ENCODE data around the gene ZNF597.

Gene ZNF597

DNA sequence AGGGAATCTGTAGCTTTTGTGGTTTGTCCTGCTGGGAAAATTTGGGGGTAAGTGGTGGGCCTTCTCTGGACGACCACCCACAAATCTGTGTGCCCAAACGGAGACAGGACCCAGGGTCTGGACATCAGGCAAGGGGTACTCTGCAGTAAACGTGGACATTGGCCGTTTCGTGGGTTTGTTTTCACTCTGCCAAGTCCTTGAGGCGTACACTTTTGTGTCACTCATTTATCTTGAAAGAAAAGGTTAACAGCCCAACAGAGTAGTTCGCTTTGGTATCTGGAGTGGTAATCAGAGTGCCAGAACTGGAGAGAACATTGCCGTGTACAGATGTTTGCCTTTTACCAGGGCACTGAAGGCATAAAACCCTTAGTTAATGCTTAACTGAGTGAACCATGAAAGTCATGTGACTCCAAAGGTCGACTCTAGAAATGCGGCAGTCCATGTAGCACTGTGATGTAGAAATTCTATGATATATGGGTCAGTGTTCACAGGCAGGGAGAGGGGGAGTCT is 15.6 kb upstream of the ZNF597 start:
- Histone ChIP-seq H3K36me3 (ENCODE audit: control insufficient read depth in 1 of 2, insufficient read depth in 2 of 2, low read length in 2 of 2) (no peaks in the 10 kb centered on the region), H4K12ac (ENCODE audit: low read depth, low read length) (peak overlapping the region; percentile 98), H2AFZ (ENCODE audit: insufficient read depth, low read length, poor library complexity) (peak overlapping the region; percentile 98), H3K14ac (ENCODE audit: low read length) (peak overlapping the region; percentile 100), H2AK5ac (ENCODE audit: low read length) (peak overlapping the region; percentile 1), H3K4ac (ENCODE audit: low read depth, low read length) (peak overlapping the region; percentile 99), H3K79me1 (ENCODE audit: low read length) (peaks cover 13% of the 10 kb centered on the region), H3K27ac (ENCODE audit: low read depth, low read length) (peak overlapping the region; percentile 95), H3K18ac (ENCODE audit: low read length) (peak overlapping the region; percentile 99), H2BK5ac (ENCODE audit: low read depth, low read length, poor library complexity) (peak overlapping the region; percentile 88), H2BK12ac (ENCODE audit: low read length) (no peak overlapping the region), H3K4me3 (ENCODE audit: low read depth, low read length) (peak overlapping the region; percentile 94), H3K79me2 (ENCODE audit: control insufficient read depth, insufficient read depth, low read length, poor library complexity) (peaks cover 34% of the 10 kb centered on the region), H3K4me1 (ENCODE audit: control insufficient read depth in 1 of 2, insufficient read depth in 2 of 2, low read length in 2 of 2) (peaks cover 15 to 16% of the 10 kb centered on the region in 2 experiments), H3K9ac (ENCODE audit: low read length) (peak overlapping the region; percentile 95), H3K23ac (ENCODE audit: low read length) (peak overlapping the region; percentile 22), H2BK120ac (ENCODE audit: insufficient read depth, low read length, poor library complexity) (peak overlapping the region; percentile 34), H3K27me3 (ENCODE audit: insufficient read depth, low read length) (no peaks in the 10 kb centered on the region), H4K91ac (ENCODE audit: low read depth, low read length) (peak overlapping the region; percentile 99), H4K8ac (ENCODE audit: low read depth, low read length) (peak overlapping the region; percentile 98), H3K4me2 (ENCODE audit: low read length) (peak overlapping the region; percentile 84), H3K9me3 (ENCODE audit: insufficient read depth, low read depth, low read length) (no peaks in the 10 kb centered on the region)
- no CpG with 5 or more reads among the region's 10 CpGs for WGBS (ENCODE audit: extremely low coverage, insufficient coverage, insufficient read length)
- DNase-seq, result peak; percentile 22 to 66

GRCh38 chr16:3458278-3458851 is 15.1 kb upstream of the ZNF597 start:
- Histone ChIP-seq H3K14ac (ENCODE audit: low read length) (peak overlapping the region; percentile 100), H3K4me1 (ENCODE audit: control insufficient read depth in 1 of 2, insufficient read depth in 2 of 2, low read length in 2 of 2) (peaks cover 17% of the 10 kb centered on the region in 2 experiments), H3K36me3 (ENCODE audit: control insufficient read depth in 1 of 2, insufficient read depth in 2 of 2, low read length in 2 of 2) (no peaks in the 10 kb centered on the region), H3K4me3 (ENCODE audit: low read depth, low read length) (peak overlapping the region; percentile 94), H3K79me1 (ENCODE audit: low read length) (peaks cover 13% of the 10 kb centered on the region), H3K4ac (ENCODE audit: low read depth, low read length) (peak overlapping the region; percentile 99), H3K9me3 (ENCODE audit: insufficient read depth, low read depth, low read length) (no peaks in the 10 kb centered on the region), H2BK120ac (ENCODE audit: insufficient read depth, low read length, poor library complexity) (peak overlapping the region; percentile 87), H3K79me2 (ENCODE audit: control insufficient read depth, insufficient read depth, low read length, poor library complexity) (peaks cover 34% of the 10 kb centered on the region), H4K8ac (ENCODE audit: low read depth, low read length) (peak overlapping the region; percentile 98), H3K18ac (ENCODE audit: low read length) (peak overlapping the region; percentile 99), H3K4me2 (ENCODE audit: low read length) (peak overlapping the region; percentile 84), H2BK12ac (ENCODE audit: low read length) (peak overlapping the region; percentile 22), H4K91ac (ENCODE audit: low read depth, low read length) (peak overlapping the region; percentile 99), H4K12ac (ENCODE audit: low read depth, low read length) (peak overlapping the region; percentile 98), H3K27ac (ENCODE audit: low read depth, low read length) (peak overlapping the region; percentile 95), H2AFZ (ENCODE audit: insufficient read depth, low read length, poor library complexity) (peak overlapping the region; percentile 98), H2BK5ac (ENCODE audit: low read depth, low read length, poor library complexity) (peak overlapping the region; percentile 88), H2AK5ac (ENCODE audit: low read length) (peak overlapping the region; percentile 100), H3K27me3 (ENCODE audit: insufficient read depth, low read length) (no peaks in the 10 kb centered on the region), H3K9ac (ENCODE audit: low read length) (peak overlapping the region; percentile 95), H3K23ac (ENCODE audit: low read length) (peak overlapping the region; percentile 86)
- WGBS (ENCODE audit: extremely low coverage, insufficient coverage, insufficient read length), result no CpG with 5 or more reads among the region's 47 CpGs
- peak; percentile 40 to 76 for DNase-seq

- Histone ChIP-seq H3K4me2 (ENCODE audit: low read length) (peak overlapping the region; percentile 98), H3K36me3 (ENCODE audit: control insufficient read depth in 1 of 2, insufficient read depth in 2 of 2, low read length in 2 of 2) (no peaks in the 10 kb centered on the region), H2BK5ac (ENCODE audit: low read depth, low read length, poor library complexity) (peak overlapping the region; percentile 90), H3K14ac (ENCODE audit: low read length) (peak overlapping the region; percentile 88), H2AK5ac (ENCODE audit: low read length) (no peak overlapping the region), H3K27me3 (ENCODE audit: insufficient read depth, low read length) (no peaks in the 10 kb centered on the region), H3K4me1 (ENCODE audit: control insufficient read depth in 1 of 2, insufficient read depth in 2 of 2, low read length in 2 of 2) (peaks cover 17% of the 10 kb centered on the region in 2 experiments), H3K27ac (ENCODE audit: low read depth, low read length) (peak overlapping the region; percentile 95), H3K9ac (ENCODE audit: low read length) (peak overlapping the region; percentile 98), H2BK120ac (ENCODE audit: insufficient read depth, low read length, poor library complexity) (peak overlapping the region; percentile 84), H3K79me1 (ENCODE audit: low read length) (peaks cover 13% of the 10 kb centered on the region), H2AFZ (ENCODE audit: insufficient read depth, low read length, poor library complexity) (peak overlapping the region; percentile 80), H3K23ac (ENCODE audit: low read length) (no peak overlapping the region), H3K4me3 (ENCODE audit: low read depth, low read length) (peak overlapping the region; percentile 94), H3K9me3 (ENCODE audit: insufficient read depth, low read depth, low read length) (no peaks in the 10 kb centered on the region), H3K4ac (ENCODE audit: low read depth, low read length) (peak overlapping the region; percentile 93), H3K18ac (ENCODE audit: low read length) (peak overlapping the region; percentile 96), H4K91ac (ENCODE audit: low read depth, low read length) (peak overlapping the region; percentile 99), H3K79me2 (ENCODE audit: control insufficient read depth, insufficient read depth, low read length, poor library complexity) (peaks cover 29% of the 10 kb centered on the region), H4K8ac (ENCODE audit: low read depth, low read length) (peak overlapping the region; percentile 99), H4K12ac (ENCODE audit: low read depth, low read length) (peak overlapping the region; percentile 93), H2BK12ac (ENCODE audit: low read length) (no peak overlapping the region)
- peak; percentile 92 to 95 for DNase-seq
- WGBS (ENCODE audit: extremely low coverage, insufficient coverage, insufficient read length), result no CpG with 5 or more reads among the region's 83 CpGs
Measured at GRCh38 chr16:3457434-3458252, 14.3 kb upstream of the ZNF597 start.

DNA sequence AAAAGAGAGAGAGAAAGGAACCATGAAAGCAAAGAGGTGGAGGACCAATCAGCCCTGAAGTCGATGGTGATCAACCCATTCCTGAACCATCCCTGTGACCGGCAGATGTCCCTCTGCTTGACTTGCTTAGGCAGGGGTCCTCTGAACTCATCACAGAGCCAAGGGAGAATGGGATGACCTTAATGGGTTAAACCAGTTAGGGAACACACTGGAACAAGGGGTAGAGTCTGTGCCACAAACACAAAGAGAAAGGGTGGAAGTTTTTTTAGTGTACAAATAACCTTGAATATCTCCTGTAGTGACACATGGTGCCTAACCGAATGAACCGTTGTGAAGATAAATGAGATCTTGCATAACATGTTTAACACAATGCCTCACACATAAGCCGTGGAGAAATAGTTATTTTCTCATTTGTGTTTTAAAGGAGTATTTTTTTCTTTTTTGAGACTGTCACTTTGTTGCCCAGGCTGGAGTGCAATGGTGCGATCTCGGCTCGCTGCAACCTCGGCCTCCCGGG is 11.4 kb upstream of the ZNF597 start:
- WGBS (ENCODE audit: extremely low coverage, insufficient coverage, insufficient read length), result no CpG with 5 or more reads among the region's 10 CpGs
- Histone ChIP-seq H2BK120ac (ENCODE audit: insufficient read depth, low read length, poor library complexity) (no peak overlapping the region), H3K9me3 (ENCODE audit: insufficient read depth, low read depth, low read length) (no peaks in the 10 kb centered on the region), H3K36me3 (ENCODE audit: control insufficient read depth in 1 of 2, insufficient read depth in 2 of 2, low read length in 2 of 2) (peaks cover 3 to 4% of the 10 kb centered on the region in 2 experiments), H2AK5ac (ENCODE audit: low read length) (no peak overlapping the region), H2BK12ac (ENCODE audit: low read length) (no peak overlapping the region), H3K27me3 (ENCODE audit: insufficient read depth, low read length) (no peaks in the 10 kb centered on the region), H3K14ac (ENCODE audit: low read length) (no peak overlapping the region), H3K9ac (ENCODE audit: low read length) (no peak overlapping the region), H2AFZ (ENCODE audit: insufficient read depth, low read length, poor library complexity) (no peak overlapping the region), H2BK5ac (ENCODE audit: low read depth, low read length, poor library complexity) (no peak overlapping the region), H3K79me1 (ENCODE audit: low read length) (peaks cover 13% of the 10 kb centered on the region), H3K4ac (ENCODE audit: low read depth, low read length) (no peak overlapping the region), H3K4me2 (ENCODE audit: low read length) (no peak overlapping the region), H3K79me2 (ENCODE audit: control insufficient read depth, insufficient read depth, low read length, poor library complexity) (peaks cover 15% of the 10 kb centered on the region), H3K4me3 (ENCODE audit: low read depth, low read length) (no peak overlapping the region), H3K27ac (ENCODE audit: low read depth, low read length) (no peak overlapping the region), H3K18ac (ENCODE audit: low read length) (no peak overlapping the region), H4K91ac (ENCODE audit: low read depth, low read length) (no peak overlapping the region), H4K8ac (ENCODE audit: low read depth, low read length) (no peak overlapping the region), H3K4me1 (ENCODE audit: control insufficient read depth in 1 of 2, insufficient read depth in 2 of 2, low read length in 2 of 2) (peaks cover 15% of the 10 kb centered on the region in 2 experiments), H4K12ac (ENCODE audit: low read depth, low read length) (no peak overlapping the region), H3K23ac (ENCODE audit: low read length) (no peak overlapping the region)
- peak in 1 of 2 donors; percentile 47 for DNase-seq
